Measurements from ENCODE around the gene NARF. TPM values are rescaled to one million over a fixed set of nuclear protein-coding genes. Genes with fewer than 3 reads are reported as not detected.

The NARF gene
- total and polyA plus RNA-seq, 2 donors (not counting 3 experiments of a cell fraction or from before 2014, with no cell fraction given) = 83.4 to 158 TPM

- ChIA-PET CTCF (interaction anchor here (1.4 kb wide), 1 partner anchor 12 kb away, joined by 3 read pairs; no protein-coding TSS in a partner anchor), POLR2A (no interaction called here)
- FAIRE-seq = no peak
- H3K79me2 ChIP-seq (ENCODE audit: control insufficient read depth, insufficient read depth, low read length) = no peaks in the 10 kb centered on the region
- H3K4me1 ChIP-seq (ENCODE audit: control insufficient read depth, extremely low read depth, insufficient read depth, low read length) = peaks cover 12% of the 10 kb centered on the region
- intact Hi-C loops (cut with micrococcal nuclease) = loop anchor here (5.0 to 10.0 kb wide), 3 partner anchors 122 to 385 kb away; partner anchors contain the start of genes DCXR and RAC3
- H3K4me3 ChIP-seq (replicated peaks in 1 of 3; ENCODE audit: insufficient read depth in 1 of 3, low read depth in 1 of 3, low read length in 3 of 3) = no peak overlapping the region
- no peaks in the 10 kb centered on the region for H3K36me3 ChIP-seq (ENCODE audit: control insufficient read depth in 2 of 2, extremely low read depth in 1 of 2, insufficient read depth in 2 of 2, low read length in 2 of 2)
- H4K20me1 ChIP-seq (replicated peaks; ENCODE audit: control insufficient read depth, extremely low read depth, insufficient read depth, low read length) = no peaks in the 10 kb centered on the region
- H3K9me1 ChIP-seq (replicated peaks; ENCODE audit: control insufficient read depth, extremely low read depth, insufficient read depth, low read length) = no peaks in the 10 kb centered on the region
- no peak overlapping the region for H3K27ac ChIP-seq (ENCODE audit: insufficient read depth, low read depth, low read length)
- H3K4me2 ChIP-seq (ENCODE audit: insufficient read depth, low read length) = no peak overlapping the region
- H2AFZ ChIP-seq (ENCODE audit: low read depth, low read length) = no peak overlapping the region
- no peaks in the 10 kb centered on the region for H3K27me3 ChIP-seq (ENCODE audit: control insufficient read depth in 2 of 2, insufficient read depth in 2 of 2, low read length in 2 of 2)
- H3K9me3 ChIP-seq (replicated peaks; ENCODE audit: control insufficient read depth, insufficient read depth, low read length) = no peaks in the 10 kb centered on the region
- BruUV-seq (replicated peaks) = TSS peak; percentile 45
- dilution Hi-C loops (cut with MboI; ENCODE audit: extremely low pct_ligation_motif_present, low sequenced_read_pairs) = no loop called here
- no peak for DNase-seq (ENCODE audit: low read depth, low spot score)
- H3K9ac ChIP-seq (replicated peaks; ENCODE audit: extremely low read depth, insufficient read depth, low read length) = no peak overlapping the region
- no peak for TF ChIP-seq FOS (IDR thresholded peaks at IDR 0.05; ENCODE audit: borderline replicate concordance, insufficient read depth, low read length)
- no peak for TF ChIP-seq MYC (IDR thresholded peaks at IDR 0.05; ENCODE audit: low read depth, low read length)
- no peak for TF ChIP-seq MAX (IDR thresholded peaks at IDR 0.05; ENCODE audit: insufficient read depth, insufficient read length)
- no peak for TF ChIP-seq JUN (IDR thresholded peaks at IDR 0.05; ENCODE audit: borderline replicate concordance, insufficient read depth, insufficient read length, low read depth)
- no peak for TF ChIP-seq CTCF (IDR thresholded peaks at IDR 0.05; ENCODE audit: extremely low read depth in 1 of 2, insufficient read depth in 1 of 2, low read depth in 1 of 2, low read length in 2 of 2)
- TF ChIP-seq EZH2 (IDR thresholded peaks at IDR 0.05; ENCODE audit: borderline replicate concordance, low read depth, low read length, severe bottlenecking) = no peak
- TF ChIP-seq POLR2AphosphoS5 (IDR thresholded peaks at IDR 0.05; ENCODE audit: insufficient read depth, low read depth, low read length) = no peak
- no peak for TF ChIP-seq GATA2 (IDR thresholded peaks at IDR 0.05; ENCODE audit: insufficient read depth, insufficient read length, low read depth, low read length)
Observed at GRCh38 chr17:82419540-82419939, 39.0 kb upstream of the NARF start.

Measured in endothelial cell of umbilical vein (primary cell).